HFF-Myc (cell line): ENCODE data around the gene OR10AD1.
"Not testable (repeated sequence)": the region's sequence is repeated elsewhere in the genome, so short reads cannot be mapped to it uniquely, and the experiment has no call there.

Experiments used
- DNase-seq: peaks from one replicate; pipeline ENCODE4 v3.0.0-alpha.2; 2011; ENCODE audit warnings: low read depth; ENCODE audit errors: extremely low read depth
- H3K4me3 ChIP-seq: replicated peaks from 2 replicates; pipeline ENCODE4 v1.5.1; 2011; ENCODE audit warnings: low read depth, mild to moderate bottlenecking, control low read depth, low read length
- CTCF ChIP-seq: IDR thresholded peaks from 2 replicates; pipeline ENCODE4 v1.5.1; 2012; ENCODE audit warnings: mild to moderate bottlenecking, low read depth, low read length, control low read depth; ENCODE audit errors: missing control alignments

Gene OR10AD1

GRCh38 chr12:48220701-48221100 lies 17.6 kb upstream of the OR10AD1 start:
- H3K4me3 ChIP-seq, result no peak overlapping the region
- TF ChIP-seq CTCF, result no peak
- DNase-seq, result no peak

GRCh38 chr12:48219631-48220030 lies 16.5 kb upstream of the OR10AD1 start:
- DNase-seq, result no peak
- no peak for TF ChIP-seq CTCF
- H3K4me3 ChIP-seq, result no peak overlapping the region

- no peak overlapping the region for H3K4me3 ChIP-seq
- TF ChIP-seq CTCF, result no peak
- no peak for DNase-seq
These were observed 13.7 kb upstream of the OR10AD1 start for GRCh38 chr12:48216785-48217184.

- DNase-seq, H3K4me3 ChIP-seq: not testable (repeated sequence)
These were observed 6.4 kb upstream of the OR10AD1 start for GRCh38 chr12:48209495-48209894.

- H3K4me3 ChIP-seq, result no peak overlapping the region
- no peak for TF ChIP-seq CTCF
- no peak for DNase-seq
These were observed 326 bp downstream of the OR10AD1 start for GRCh38 chr12:48202766-48203165.

GRCh38 chr12:48201516-48201915 lies 1.6 kb downstream of the OR10AD1 start:
- H3K4me3 ChIP-seq, result no peak overlapping the region
- no peak for TF ChIP-seq CTCF
- DNase-seq, result no peak

GRCh38 chr12:48201091-48201490 lies 2.0 kb downstream of the OR10AD1 start:
- H3K4me3 ChIP-seq, result no peak overlapping the region
- TF ChIP-seq CTCF, result no peak
- DNase-seq, result no peak
